GM19351 (cell line): Measurements from ENCODE around the gene USP15.
"Not testable (repeated sequence)": the region's sequence is repeated elsewhere in the genome, so short reads cannot be mapped to it uniquely, and the experiment has no call there.

Experiments
- ATAC-seq: cut with Tn5 transposase; IDR thresholded peaks from one replicate; pipeline ENCODE4 v1.9.1; 2021; ENCODE audit warnings: mild to moderate bottlenecking, moderate library complexity; ENCODE audit not compliant: unreplicated experiment

The USP15 gene

GRCh38 chr12:62436164-62436503, 175.9 kb downstream of the USP15 start:
- peak; percentile 43 for ATAC-seq

GRCh38 chr12:62438098-62438692, 178.0 kb downstream of the USP15 start:
- ATAC-seq, result no peak

- no peak for ATAC-seq
Observed at GRCh38 chr12:62446754-62447452, 186.7 kb downstream of the USP15 start.

- ATAC-seq, result no peak
Observed at GRCh38 chr12:62448436-62448835, 188.2 kb downstream of the USP15 start.

- not testable (repeated sequence) for ATAC-seq
Observed at GRCh38 chr12:62455429-62455828, 195.2 kb downstream of the USP15 start.

- ATAC-seq, result no peak
Observed at GRCh38 chr12:62458626-62459025, 198.4 kb downstream of the USP15 start.

- no peak for ATAC-seq
Observed at GRCh38 chr12:62459976-62460375, 199.8 kb downstream of the USP15 start.

- not testable (repeated sequence) for ATAC-seq
Observed at GRCh38 chr12:62461171-62461837, 201.1 kb downstream of the USP15 start.

- ATAC-seq, result not testable (repeated sequence)
Observed at GRCh38 chr12:62463252-62463651, 203.0 kb downstream of the USP15 start.
